ENCODE results near the gene LRRC9. TPM values are rescaled to one million over a fixed set of nuclear protein-coding genes. Genes with fewer than 3 reads are reported as not detected.

The LRRC9 gene
- total and polyA plus RNA-seq, 2 of the 13 experiments (the other 11 are each of a cell fraction or from before 2014, with no cell fraction given) = 0.08 to 0.18 TPM

GRCh38 chr14:59913187-59913586 is 6.8 kb upstream of the LRRC9 start:
- in situ Hi-C loops (cut with HindIII; ENCODE audit: extremely low pct_ligation_motif_present, low pct_unique_long_range_greater_than_20kb) = loop anchor here (10.0 kb wide), 1 partner anchor 278 kb away; no protein-coding TSS in a partner anchor
- no peaks in the 10 kb centered on the region for H3K9me3 ChIP-seq (ENCODE audit: low read length)
- no peaks in the 10 kb centered on the region for H3K27me3 ChIP-seq (ENCODE audit: control insufficient read depth in 1 of 2, insufficient read depth in 2 of 2, low read length in 2 of 2)
- no peaks in the 10 kb centered on the region for H4K20me1 ChIP-seq (ENCODE audit: insufficient read depth, low read length)
- intact Hi-C loops (cut with micrococcal nuclease; ENCODE audit: unreplicated experiment) = no loop called here
- no peak overlapping the region for H3K4me2 ChIP-seq (ENCODE audit: low read depth, low read length)
- no peak for DNase-seq (ENCODE audit: low spot score)
- 10% methylated on average over 1 of the region's 1 CpG for WGBS (ENCODE audit: low lambda C conversion rate)
- POLR2A ChIA-PET = no interaction called here
- H3K79me2 ChIP-seq (ENCODE audit: insufficient read depth, low read length) = no peaks in the 10 kb centered on the region
- no peak overlapping the region for H2AFZ ChIP-seq (ENCODE audit: low read length)
- no peak overlapping the region for H3K4me3 ChIP-seq (replicated peaks in 1 of 3; ENCODE audit: insufficient read depth in 1 of 3, low read depth in 2 of 3, low read length in 3 of 3)
- no peak overlapping the region for H3K27ac ChIP-seq (ENCODE audit: extremely low read length, insufficient read depth, low read length)
- H3K36me3 ChIP-seq (replicated peaks in 1 of 2; ENCODE audit: control insufficient read depth in 1 of 2, insufficient read depth in 2 of 2, low read length in 2 of 2) = no peaks in the 10 kb centered on the region
- ATAC-seq = no peak
- no TSS peak for BruUV-seq (replicated peaks)
- H3K4me1 ChIP-seq (ENCODE audit: insufficient read depth, low read length) = peaks cover 3% of the 10 kb centered on the region
- H3K9ac ChIP-seq (ENCODE audit: insufficient read depth, low read depth, low read length) = no peak overlapping the region
- no peak for FAIRE-seq
- CTCF ChIA-PET (ENCODE audit: low intra/inter-chr PET ratio, low total read pairs) = no interaction called here
- TF ChIP-seq ZNF724P (CRISPR knock-in tag; IDR thresholded peaks at IDR 0.05; ENCODE audit: borderline replicate concordance) (no peak), ARNTL (CRISPR knock-in tag; IDR thresholded peaks at IDR 0.05) (no peak), CAMTA2 (CRISPR knock-in tag; IDR thresholded peaks at IDR 0.05; ENCODE audit: borderline replicate concordance) (no peak), KLF12 (CRISPR knock-in tag; IDR thresholded peaks at IDR 0.05; ENCODE audit: borderline replicate concordance) (no peak), ZNF383 (CRISPR knock-in tag; IDR thresholded peaks at IDR 0.05; ENCODE audit: borderline replicate concordance) (no peak), ZBTB21 (CRISPR knock-in tag; IDR thresholded peaks at IDR 0.05) (no peak), ZNF281 (CRISPR knock-in tag; IDR thresholded peaks at IDR 0.05; ENCODE audit: borderline replicate concordance) (no peak), ZSCAN20 (CRISPR knock-in tag; IDR thresholded peaks at IDR 0.05; ENCODE audit: borderline replicate concordance) (no peak), NFYB (CRISPR knock-in tag; IDR thresholded peaks at IDR 0.05) (no peak), ZBTB8A (CRISPR knock-in tag; IDR thresholded peaks at IDR 0.05; ENCODE audit: borderline replicate concordance, low read depth) (no peak), MEIS2 (CRISPR knock-in tag; IDR thresholded peaks at IDR 0.05) (no peak), ZFP91 (CRISPR knock-in tag; IDR thresholded peaks at IDR 0.05; ENCODE audit: borderline replicate concordance) (no peak), ZNF276 (CRISPR knock-in tag; IDR thresholded peaks at IDR 0.05; ENCODE audit: low read depth) (no peak), CBX1 (IDR thresholded peaks at IDR 0.05; ENCODE audit: low read depth) (no peak), FOSL1 (CRISPR knock-in tag; IDR thresholded peaks at IDR 0.05; ENCODE audit: borderline replicate concordance) (no peak), SMC3 (IDR thresholded peaks at IDR 0.05; ENCODE audit: low read length) (no peak)

All from HepG2 (cell line).